Medulla oblongata (tissue), 1 donor: ENCODE data around the gene SLC29A1.
A peak's percentile ranks its signal among the peaks of the same experiment; 100 is the strongest.

Experiments
- DNase-seq: peaks from one replicate; pipeline ENCODE4 v3.0.0-alpha.2; 2015; ENCODE audit errors: extremely low spot score

The SLC29A1 gene

GRCh38 chr6:44237021-44237812, 13.8 kb downstream of the SLC29A1 start:
- peak; percentile 86 for DNase-seq

- DNase-seq, result peak; percentile 90
These were observed 14.5 kb downstream of the SLC29A1 start for GRCh38 chr6:44237813-44238433.

- no peak for DNase-seq
These were observed 15.4 kb downstream of the SLC29A1 start for GRCh38 chr6:44238687-44239350.

DNA sequence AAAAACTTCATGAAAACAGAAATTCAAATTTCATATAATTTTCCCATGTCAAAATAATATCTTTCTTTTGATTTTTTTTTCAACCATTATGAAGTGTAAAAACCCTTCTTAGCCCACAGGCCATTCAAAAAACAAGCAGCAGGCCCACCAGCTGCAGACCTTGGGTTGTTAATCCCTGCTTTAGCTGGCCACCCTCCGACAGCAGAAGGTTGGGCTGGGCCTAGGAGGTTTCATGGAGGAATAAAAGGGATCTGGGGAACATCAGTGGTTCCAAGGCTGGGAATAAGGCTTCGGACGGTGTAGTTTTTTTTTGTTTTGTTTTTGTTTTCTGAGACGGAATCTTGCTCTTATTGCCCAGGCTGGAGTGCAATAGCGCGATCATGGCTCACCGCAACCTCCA, 19.9 kb downstream of the SLC29A1 start:
- DNase-seq, result no peak

DNA sequence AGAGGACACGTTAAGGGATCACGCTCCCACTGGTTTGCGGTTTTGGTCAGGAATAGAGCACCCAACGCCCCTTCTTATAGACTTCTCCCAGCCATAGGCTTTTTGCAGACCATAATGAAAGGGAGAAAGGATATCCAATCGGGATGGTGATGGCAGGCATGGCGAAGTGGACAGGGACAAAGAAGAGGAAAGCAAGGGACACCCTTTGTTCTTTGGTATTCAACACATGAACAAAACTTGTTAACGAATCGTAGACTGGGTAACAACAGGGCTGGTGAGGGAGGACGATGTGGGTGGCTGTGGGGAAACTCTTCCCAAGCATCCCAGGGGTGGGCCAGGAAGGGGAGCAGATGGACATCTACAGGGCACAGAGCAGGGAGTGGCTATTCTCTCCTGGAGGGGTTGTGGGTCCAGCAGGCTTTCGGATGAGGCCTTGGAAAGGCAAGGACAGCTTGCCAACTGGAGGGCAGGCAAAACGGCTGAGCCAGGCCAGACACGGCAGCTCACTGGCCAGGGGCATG, 22.1 kb downstream of the SLC29A1 start:
- peak; percentile 42 for DNase-seq

DNA sequence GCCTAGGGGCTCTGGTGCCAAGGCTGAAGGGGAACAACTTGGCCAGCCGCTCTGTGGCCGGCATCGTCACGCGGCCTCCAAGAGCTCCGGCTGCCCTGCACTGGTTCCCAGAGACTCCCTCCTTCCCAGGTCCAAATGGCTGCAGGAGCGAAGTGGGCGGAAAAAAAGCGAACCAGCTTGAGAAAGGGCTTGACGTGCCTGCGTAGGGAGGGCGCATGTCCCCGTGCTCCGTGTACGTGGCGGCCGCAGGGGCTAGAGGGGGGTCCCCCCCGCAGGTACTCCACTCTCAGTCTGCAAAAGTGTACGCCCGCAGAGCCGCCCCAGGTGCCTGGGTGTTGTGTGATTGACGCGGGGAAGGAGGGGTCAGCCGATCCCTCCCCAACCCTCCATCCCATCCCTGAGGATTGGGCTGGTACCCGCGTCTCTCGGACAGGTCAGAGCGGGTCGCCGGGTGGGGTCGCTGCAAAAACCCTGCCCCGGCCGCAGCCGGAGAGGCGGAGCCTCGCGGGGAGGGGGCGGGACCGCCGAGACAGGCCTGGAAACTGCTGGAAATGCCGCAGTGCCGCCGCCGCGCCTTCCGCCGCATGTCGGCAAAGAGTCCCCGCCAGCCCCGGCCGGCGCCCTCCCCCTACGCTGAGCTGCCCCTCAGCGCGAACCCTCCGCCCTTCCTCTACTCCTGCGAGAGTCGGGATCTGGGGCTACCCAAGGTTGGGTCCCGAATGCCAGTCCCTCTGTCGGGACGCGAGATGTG, 22.7 kb downstream of the SLC29A1 start:
- peak; percentile 87 for DNase-seq

- DNase-seq, result peak; percentile 98
These were observed 23.4 kb downstream of the SLC29A1 start, which contains the start of gene HSP90AB1 for GRCh38 chr6:44246663-44247337. TSS of gene HSP90AB1 (plus strand) at chr6:44247101. CDS start at chr6:44248630, 1,529 bp downstream.

DNA sequence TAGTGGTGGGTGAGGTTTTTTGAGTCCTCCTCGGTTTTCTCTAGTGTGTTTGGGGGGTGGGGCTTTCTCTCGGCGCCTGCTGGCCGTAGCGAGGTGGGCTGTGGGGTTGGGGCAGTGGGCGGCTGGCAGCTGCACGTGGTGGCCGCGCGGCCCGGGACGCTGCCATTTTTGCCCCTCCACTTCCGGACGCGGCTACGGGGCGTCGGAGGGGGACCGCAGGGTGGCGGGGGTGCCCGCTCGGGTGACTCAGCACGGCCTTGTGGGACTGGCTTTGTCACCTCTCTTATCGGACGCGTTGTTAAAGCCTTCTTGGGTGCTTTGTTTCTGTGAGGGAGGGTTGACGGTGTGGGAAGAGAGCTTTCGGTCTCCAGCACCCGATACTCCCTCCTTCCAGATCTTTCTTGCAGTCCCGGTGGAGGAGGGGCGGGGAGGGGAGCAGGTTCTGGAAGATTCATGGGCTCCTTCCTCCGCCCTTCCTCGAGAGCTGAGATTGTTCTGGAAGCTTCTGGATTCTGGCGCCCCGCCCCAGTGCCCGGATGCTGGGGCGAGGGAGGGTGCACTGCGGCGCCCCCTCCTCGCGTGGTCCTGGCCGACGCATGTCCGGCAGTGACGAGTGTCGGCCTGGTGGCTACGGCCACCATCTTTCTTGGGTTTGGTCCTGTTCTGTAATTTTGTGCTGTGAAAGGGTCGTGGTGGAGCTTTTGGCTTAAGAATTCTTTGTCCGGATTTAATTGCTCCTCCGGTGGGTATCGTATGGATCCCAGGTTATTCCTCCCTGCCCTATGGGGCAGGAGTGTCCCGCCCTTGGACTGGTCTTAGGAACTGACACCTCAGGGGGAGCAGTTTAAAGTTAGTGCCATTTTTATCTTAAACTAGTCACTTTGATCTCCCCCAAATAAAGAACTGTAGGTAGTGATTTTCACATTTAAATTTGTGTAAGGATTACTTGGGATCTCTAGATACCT, 24.2 kb downstream of the SLC29A1 start:
- peak; percentile 82 for DNase-seq

GRCh38 chr6:44248579-44248978, 25.2 kb downstream of the SLC29A1 start:
- DNase-seq, result no peak

DNA sequence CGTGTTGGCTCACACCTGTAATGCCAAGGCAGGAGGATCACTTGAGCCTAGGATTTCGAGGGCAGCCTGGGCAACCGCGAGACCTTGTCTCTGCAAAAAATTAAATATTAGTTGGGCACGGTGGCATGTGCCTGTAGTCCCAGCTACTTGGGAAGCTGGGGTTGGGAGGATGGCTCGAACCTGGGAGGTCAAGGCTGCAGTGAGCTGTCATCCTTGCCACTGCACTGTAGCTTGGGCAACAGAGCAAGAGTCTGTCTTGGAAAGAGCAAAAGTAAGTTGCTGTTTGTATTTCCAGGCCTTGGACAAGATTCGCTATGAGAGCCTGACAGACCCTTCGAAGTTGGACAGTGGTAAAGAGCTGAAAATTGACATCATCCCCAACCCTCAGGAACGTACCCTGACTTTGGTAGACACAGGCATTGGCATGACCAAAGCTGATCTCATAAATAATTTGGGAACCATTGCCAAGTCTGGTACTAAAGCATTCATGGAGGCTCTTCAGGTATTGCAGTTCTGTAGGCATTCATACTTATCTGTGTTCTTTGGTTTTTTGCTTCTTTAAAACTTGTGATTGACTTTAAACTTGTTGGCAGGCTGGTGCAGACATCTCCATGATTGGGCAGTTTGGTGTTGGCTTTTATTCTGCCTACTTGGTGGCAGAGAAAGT, 25.8 kb downstream of the SLC29A1 start:
- DNase-seq, result peak; percentile 33

DNA sequence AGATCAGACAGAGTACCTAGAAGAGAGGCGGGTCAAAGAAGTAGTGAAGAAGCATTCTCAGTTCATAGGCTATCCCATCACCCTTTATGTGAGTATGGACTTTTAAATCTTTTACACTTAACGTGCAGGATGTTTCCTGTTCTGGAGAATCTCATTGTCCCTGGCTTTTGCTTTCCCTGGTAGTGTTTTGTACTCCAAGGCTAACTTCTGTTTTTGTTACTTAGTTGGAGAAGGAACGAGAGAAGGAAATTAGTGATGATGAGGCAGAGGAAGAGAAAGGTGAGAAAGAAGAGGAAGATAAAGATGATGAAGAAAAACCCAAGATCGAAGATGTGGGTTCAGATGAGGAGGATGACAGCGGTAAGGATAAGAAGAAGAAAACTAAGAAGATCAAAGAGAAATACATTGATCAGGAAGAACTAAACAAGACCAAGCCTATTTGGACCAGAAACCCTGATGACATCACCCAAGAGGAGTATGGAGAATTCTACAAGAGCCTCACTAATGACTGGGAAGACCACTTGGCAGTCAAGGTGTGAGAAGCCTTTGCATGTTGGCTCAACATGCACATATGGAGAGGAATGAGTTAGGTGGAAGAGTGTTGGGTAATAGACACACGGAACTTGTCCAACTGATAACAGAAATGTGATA, 26.8 kb downstream of the SLC29A1 start:
- DNase-seq, result peak; percentile 33

- DNase-seq, result peak; percentile 40
These were observed 27.3 kb downstream of the SLC29A1 start for GRCh38 chr6:44250718-44251123.

GRCh38 chr6:44251576-44252524, 28.5 kb downstream of the SLC29A1 start:
- DNase-seq, result no peak

DNA sequence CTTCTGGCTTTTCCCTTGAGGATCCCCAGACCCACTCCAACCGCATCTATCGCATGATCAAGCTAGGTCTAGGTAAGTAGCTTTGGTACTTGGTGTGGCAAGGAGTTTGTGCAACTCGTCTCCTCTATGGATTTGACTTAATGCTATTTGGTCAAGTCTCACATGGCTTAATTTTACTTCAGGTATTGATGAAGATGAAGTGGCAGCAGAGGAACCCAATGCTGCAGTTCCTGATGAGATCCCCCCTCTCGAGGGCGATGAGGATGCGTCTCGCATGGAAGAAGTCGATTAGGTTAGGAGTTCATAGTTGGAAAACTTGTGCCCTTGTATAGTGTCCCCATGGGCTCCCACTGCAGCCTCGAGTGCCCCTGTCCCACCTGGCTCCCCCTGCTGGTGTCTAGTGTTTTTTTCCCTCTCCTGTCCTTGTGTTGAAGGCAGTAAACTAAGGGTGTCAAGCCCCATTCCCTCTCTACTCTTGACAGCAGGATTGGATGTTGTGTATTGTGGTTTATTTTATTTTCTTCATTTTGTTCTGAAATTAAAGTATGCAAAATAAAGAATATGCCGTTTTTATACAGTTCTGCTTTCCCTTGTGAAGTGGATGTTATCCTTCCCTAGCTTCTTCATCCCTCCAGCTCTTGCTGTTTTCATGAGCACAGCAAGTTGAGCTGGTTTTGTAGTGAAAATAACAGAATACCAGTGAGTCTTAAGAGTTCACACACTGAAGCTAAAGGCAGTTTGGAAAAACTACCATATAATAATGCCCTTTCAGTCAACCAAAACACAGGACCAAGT, 30.1 kb downstream of the SLC29A1 start:
- DNase-seq, result peak; percentile 51

DNA sequence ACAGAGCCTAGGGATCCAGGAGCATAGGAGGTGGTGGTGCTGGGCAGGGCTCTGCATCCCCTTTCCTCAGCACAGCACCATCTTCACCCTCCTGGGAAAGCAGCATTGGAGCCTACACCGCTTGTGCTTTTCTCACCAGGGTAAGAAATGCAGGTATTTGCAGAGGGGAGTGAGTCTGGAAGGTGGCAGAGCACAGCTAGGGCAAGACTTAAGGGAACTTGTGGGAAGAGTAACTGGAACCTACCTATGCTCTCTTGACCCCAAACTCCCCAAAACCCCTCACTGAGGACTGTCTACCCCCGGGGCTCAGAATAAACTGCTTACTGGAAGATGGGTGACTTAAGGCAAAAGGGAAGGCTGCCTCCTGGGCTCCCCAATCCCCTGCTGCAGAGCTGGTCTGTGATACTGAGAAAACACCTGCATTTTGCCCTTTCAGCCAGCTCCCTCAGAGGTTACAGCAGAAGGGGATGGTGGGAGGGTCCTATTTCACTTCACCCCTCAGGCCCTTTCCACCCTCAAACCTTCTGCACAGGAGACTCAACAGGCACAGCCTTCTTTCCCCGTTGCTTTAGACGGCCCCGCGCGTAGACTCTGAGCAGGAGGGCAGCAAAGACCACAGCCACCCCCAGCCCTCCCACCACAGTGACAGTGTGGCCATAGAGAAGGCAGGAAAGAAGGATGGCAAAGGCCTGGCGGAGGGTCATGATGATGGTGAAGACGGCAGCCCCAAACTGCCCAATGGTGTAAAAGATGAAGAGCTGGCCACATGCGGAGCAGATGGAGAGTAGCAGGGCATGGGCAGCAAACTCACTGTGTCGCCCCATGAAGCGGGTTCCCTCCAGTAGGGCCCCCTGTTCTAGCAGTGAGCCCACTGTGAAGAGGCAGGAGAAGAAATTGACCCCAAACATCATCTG, 31.1 kb downstream of the SLC29A1 start:
- no peak for DNase-seq
